Sigmoid colon (tissue), 7 donors: ENCODE measurements around the gene MTMR8. TPM values are rescaled to one million over a fixed set of nuclear protein-coding genes. Genes with fewer than 3 reads are reported as not detected.

Experiments used
- DNase-seq: peaks from one replicate; pipeline ENCODE4 v3.0.0-alpha.2; 2019
- H3K27ac ChIP-seq, 4 donors: fragments of 200-600 bp; sonication (generic); one replicate each; pipeline ENCODE4 v1.5.1; 2016 to 2019; ENCODE audit warnings: mild to moderate bottlenecking in 1 of 4
- H3K27me3 ChIP-seq, 3 donors: fragments of 200-600 bp; sonication (generic); one replicate each; pipeline ENCODE4 v1.5.1; 2019; ENCODE audit warnings: mild to moderate bottlenecking in 1 of 3
- H3K36me3 ChIP-seq, 4 donors: fragments of 200-600 bp; sonication (generic); one replicate each; pipeline ENCODE4 v1.5.1; 2016 to 2019
- H3K4me1 ChIP-seq, 4 donors: fragments of 200-600 bp; sonication (generic); one replicate each; pipeline ENCODE4 v1.5.1; 2017 to 2019
- H3K4me3 ChIP-seq, 4 donors: fragments of 200-600 bp; sonication (generic); one replicate each; pipeline ENCODE4 v1.5.1; 2017 to 2019; ENCODE audit warnings: mild to moderate bottlenecking in 2 of 4, moderate library complexity in 1 of 4
- H3K9me3 ChIP-seq, 4 donors: fragments of 200-600 bp in 3 of 4; sonication (generic) in 3 of 4; one replicate each; pipeline versions ENCODE4 v1.5.1 to v1.6.1; 2013 to 2019
- EP300 ChIP-seq, 4 donors: sonication (generic); formaldehyde crosslinking; IDR thresholded peaks; one replicate each; pipeline ENCODE4 v1.6.1; 2017; ENCODE audit warnings: antibody characterized with exemption in 4 of 4
- POLR2A ChIP-seq, 2 donors: fragments of 450-650 bp; IDR thresholded peaks; one replicate each; pipeline ENCODE4 v1.6.1; 2016; ENCODE audit warnings: antibody characterized with exemption in 2 of 2, mild to moderate bottlenecking in 2 of 2, moderate library complexity in 2 of 2
- POLR2AphosphoS5 ChIP-seq, 4 donors: sonication (generic); formaldehyde crosslinking; IDR thresholded peaks; one replicate each; pipeline ENCODE4 v1.6.1; 2017; ENCODE audit warnings: antibody characterized with exemption in 4 of 4
- WGBS, 2 donors: extraction: QIAGEN DNeasy Blood & Tissue Kit; methylation state at CpG; one replicate each; pipeline ENCODE4 v1.1.7; 2013; 5-methylcytosine and 5-hydroxymethylcytosine counted together
- intact Hi-C: fragments of 100-400 bp; cut with DNase I; formaldehyde crosslinking; loops from one replicate; pipeline ENCODE4 v1.15.1; 2023
- polyA plus RNA-seq, 3 donors: library from polyadenylated mRNA; stranded (reverse); fragments of 200-250 nt; gene quantifications; one replicate each; pipeline ENCODE4 v1.2.3, GENCODE V29; 2013
- total RNA-seq, 4 donors: library from RNA; depleted of rRNA; stranded (reverse); fragments of >200 nt; gene quantifications; one replicate each; pipeline ENCODE4 v1.1.0, GENCODE V29; 2016
- TF ChIP-seq, protein P1 (sequence below), 4 experiments: fragments of 450-650 bp in 3 of 4; fragments of 200-600 bp in 1 of 4; IDR thresholded peaks; one replicate each; pipeline ENCODE4 v1.5.1; 2016 to 2019; ENCODE audit warnings: antibody characterized with exemption in 4 of 4, mild to moderate bottlenecking in 3 of 4, moderate library complexity in 2 of 4
- donor health status: healthy with polysubstance abuse.
- donor health status: Bipolar disorder and iron deficiency.
- donor health status: healthy.

The MTMR8 gene
- total and polyA plus RNA-seq, 7 donors = 1.4 to 4.3 (median 2.1) TPM

DNA sequence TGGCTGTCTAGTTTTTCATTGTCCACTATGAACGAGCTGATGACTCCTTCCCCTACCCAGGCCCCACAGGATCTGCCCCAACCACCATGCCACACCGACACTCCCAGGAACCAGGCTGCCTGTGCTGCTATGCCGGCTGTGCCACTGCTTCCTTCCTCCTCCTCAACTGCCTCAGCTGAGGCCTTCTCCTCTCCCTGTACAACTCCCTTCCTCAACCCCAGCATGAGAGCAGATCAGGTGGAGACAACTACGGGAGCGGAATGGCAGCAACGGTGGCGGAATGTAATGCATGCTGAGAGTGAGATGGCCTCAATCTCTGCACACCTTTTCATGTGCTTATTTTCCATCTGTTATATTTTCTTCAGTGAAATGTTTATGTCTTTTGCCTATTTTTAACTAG is 88.5 kb downstream of the MTMR8 start:
- Histone ChIP-seq H3K4me1 (no peaks in the 10 kb centered on the region), H3K36me3 (no peaks in the 10 kb centered on the region), H3K9me3 (no peaks in the 10 kb centered on the region), H3K27ac (no peak overlapping the region), H3K4me3 (no peak overlapping the region), H3K27me3 (no peaks in the 10 kb centered on the region)
- intact Hi-C loops = no loop called here
- no peak for DNase-seq
- TF ChIP-seq EP300 (IDR thresholded peaks at IDR 0.05) (no peak), POLR2A (IDR thresholded peaks at IDR 0.05) (no peak), POLR2AphosphoS5 (IDR thresholded peaks at IDR 0.05) (no peak)
- TF ChIP-seq, protein P1, sequence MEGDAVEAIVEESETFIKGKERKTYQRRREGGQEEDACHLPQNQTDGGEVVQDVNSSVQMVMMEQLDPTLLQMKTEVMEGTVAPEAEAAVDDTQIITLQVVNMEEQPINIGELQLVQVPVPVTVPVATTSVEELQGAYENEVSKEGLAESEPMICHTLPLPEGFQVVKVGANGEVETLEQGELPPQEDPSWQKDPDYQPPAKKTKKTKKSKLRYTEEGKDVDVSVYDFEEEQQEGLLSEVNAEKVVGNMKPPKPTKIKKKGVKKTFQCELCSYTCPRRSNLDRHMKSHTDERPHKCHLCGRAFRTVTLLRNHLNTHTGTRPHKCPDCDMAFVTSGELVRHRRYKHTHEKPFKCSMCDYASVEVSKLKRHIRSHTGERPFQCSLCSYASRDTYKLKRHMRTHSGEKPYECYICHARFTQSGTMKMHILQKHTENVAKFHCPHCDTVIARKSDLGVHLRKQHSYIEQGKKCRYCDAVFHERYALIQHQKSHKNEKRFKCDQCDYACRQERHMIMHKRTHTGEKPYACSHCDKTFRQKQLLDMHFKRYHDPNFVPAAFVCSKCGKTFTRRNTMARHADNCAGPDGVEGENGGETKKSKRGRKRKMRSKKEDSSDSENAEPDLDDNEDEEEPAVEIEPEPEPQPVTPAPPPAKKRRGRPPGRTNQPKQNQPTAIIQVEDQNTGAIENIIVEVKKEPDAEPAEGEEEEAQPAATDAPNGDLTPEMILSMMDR (IDR thresholded peaks at IDR 0.05) = no peak
- WGBS, 2 donors = 94 to 95% methylated on average over 7 of the region's 7 CpGs

DNA sequence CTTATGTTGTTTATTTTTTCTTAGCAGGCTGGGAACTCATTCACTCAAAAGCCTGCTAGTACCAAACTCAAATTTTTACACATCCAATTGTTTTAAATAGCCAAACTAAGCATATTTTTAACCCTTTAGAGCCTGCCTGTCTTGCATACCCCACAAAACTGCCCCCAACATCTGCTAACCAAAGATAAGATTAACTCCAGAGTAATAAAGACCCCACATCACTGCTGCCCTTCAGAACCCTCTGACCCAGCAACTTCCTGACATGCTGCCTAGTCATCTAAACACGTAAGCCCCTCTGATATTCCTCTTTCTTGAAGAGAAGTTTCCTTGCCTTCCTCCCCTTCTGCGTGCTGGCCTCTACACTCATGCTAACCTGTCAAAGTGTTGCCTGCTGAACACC is 104.1 kb downstream of the MTMR8 start:
- H3K4me3 ChIP-seq = no peak overlapping the region
- 78 to 91% methylated on average over 2 of the region's 2 CpGs for WGBS, 2 donors
- no peak for TF ChIP-seq POLR2AphosphoS5 (IDR thresholded peaks at IDR 0.05)
- TF ChIP-seq POLR2A (IDR thresholded peaks at IDR 0.05) = no peak
- TF ChIP-seq, protein P1 (IDR thresholded peaks at IDR 0.05) = no peak
- no peak for TF ChIP-seq EP300 (IDR thresholded peaks at IDR 0.05)
- H3K27ac ChIP-seq = no peak overlapping the region
- intact Hi-C loops = no loop called here
- no peak for DNase-seq
- H3K9me3 ChIP-seq = no peaks in the 10 kb centered on the region
- H3K36me3 ChIP-seq = no peaks in the 10 kb centered on the region
- H3K4me1 ChIP-seq = no peaks in the 10 kb centered on the region
- H3K27me3 ChIP-seq = no peaks in the 10 kb centered on the region

DNA sequence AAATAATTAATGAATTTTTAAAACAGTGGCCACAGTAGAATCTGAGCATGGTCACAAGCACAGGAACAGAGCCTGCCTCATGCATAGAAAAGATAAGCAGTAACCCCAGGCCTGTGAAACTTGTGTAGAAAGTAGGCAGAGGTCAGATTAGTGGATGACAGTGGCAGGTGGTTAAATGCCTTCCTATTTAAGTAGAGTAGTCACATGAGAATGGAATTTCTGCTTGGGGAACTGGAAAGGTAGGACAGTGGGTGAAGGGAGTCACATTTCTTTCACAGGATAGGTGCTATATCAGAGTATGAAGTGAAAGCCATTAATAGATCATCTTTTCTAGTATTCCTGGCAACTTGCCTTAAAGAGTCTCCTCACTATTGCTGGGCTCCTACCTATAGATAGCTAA is 130.0 kb downstream of the MTMR8 start:
- TF ChIP-seq POLR2A (IDR thresholded peaks at IDR 0.05) = no peak
- TF ChIP-seq, protein P1 (IDR thresholded peaks at IDR 0.05) = no peak
- no peak for TF ChIP-seq POLR2AphosphoS5 (IDR thresholded peaks at IDR 0.05)
- no peak for TF ChIP-seq EP300 (IDR thresholded peaks at IDR 0.05)
- Histone ChIP-seq H3K4me3 (no peak overlapping the region), H3K27ac (no peak overlapping the region), H3K9me3 (no peaks in the 10 kb centered on the region), H3K36me3 (no peaks in the 10 kb centered on the region), H3K4me1 (no peaks in the 10 kb centered on the region), H3K27me3 (no peaks in the 10 kb centered on the region)
- intact Hi-C loops = no loop called here
- DNase-seq = no peak

DNA sequence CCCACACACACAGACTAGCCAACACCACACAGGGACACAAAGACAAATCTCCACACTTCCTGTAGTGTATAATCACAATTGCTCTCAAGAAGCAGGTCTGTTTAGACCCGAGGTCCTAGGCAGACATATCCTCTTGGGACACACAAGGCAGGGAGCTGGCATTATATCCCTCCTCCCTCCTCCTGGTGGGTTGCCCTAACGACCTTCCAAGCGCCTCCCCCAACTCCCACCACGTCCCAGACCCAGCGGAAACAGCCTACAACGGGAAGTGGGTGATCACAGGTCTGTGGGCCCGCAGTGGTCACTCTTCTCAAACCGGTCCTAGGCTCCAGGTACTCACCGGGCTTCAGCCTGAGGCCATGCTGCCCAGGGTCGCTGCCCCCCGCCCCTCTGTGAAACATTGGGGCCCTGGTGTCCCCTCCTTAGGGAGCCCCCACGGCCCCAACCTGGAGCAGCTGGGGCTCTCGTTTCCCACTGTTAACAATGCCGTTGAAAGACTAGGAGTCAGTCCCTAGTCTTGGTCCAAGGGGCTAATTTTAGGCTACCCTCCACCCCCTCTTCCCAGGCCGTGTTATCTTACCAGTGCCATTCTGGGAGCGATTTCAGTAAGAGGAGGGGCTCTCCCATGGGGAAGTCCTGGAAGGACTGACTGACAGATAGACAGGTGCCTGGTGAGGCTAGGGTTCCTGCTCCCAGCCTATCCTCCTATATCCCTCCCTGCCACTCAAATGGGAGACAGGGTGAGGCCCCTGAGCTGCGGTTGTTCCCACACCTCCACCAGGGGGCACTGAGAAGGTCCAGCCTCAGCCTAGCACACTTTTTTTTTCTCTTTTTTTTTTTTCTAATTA is 164.9 kb downstream of the MTMR8 start, which contains the start of gene ASB12:
TSS of gene ASB12 (minus strand) at position 485 of the 848 bp plus-strand sequence. CDS start 4,957 bp downstream, outside the sequence.
- DNase-seq = no peak
- WGBS, 2 donors = 86 to 90% methylated on average over 17 of the region's 17 CpGs

More for the DNA sequence above, 164.9 kb downstream of the MTMR8 start, which contains the start of gene ASB12:
- TF ChIP-seq POLR2AphosphoS5 (IDR thresholded peaks at IDR 0.05) (no peak), EP300 (IDR thresholded peaks at IDR 0.05) (no peak), POLR2A (IDR thresholded peaks at IDR 0.05) (no peak)
- TF ChIP-seq, protein P1 (IDR thresholded peaks at IDR 0.05) = no peak
- Histone ChIP-seq H3K4me1 (no peaks in the 10 kb centered on the region), H3K27ac (no peak within 1 kb of the TSS), H3K27me3 (no peaks in the 10 kb centered on the region), H3K36me3 (no peaks in the 10 kb centered on the region), H3K4me3 (no peak within 1 kb of the TSS), H3K9me3 (no peaks in the 10 kb centered on the region)
- intact Hi-C loops = no loop called here
